ENCODE measurements around the gene RMND1. TPM values are rescaled to one million over a fixed set of nuclear protein-coding genes. Genes with fewer than 3 reads are reported as not detected.

Gene RMND1
- total RNA-seq: 10 to 100 TPM; 16.7 to 18.4 TPM

- CTCF ChIA-PET: interaction anchor here (0.6 to 1.8 kb wide), 3 partner anchors 8 to 46 kb away, joined by 3 to 8 read pairs (median 4); no protein-coding TSS in a partner anchor
- Mint-ChIP-seq H3K4me1 (ENCODE audit: low read depth) (peaks cover 27% of the 10 kb centered on the region), H3K36me3 (ENCODE audit: low read depth) (peaks cover 6% of the 10 kb centered on the region), H3K9me3 (no peaks in the 10 kb centered on the region), H3K4me3 (peak within 1 kb of the TSS; percentile 97), H3K27me3 (ENCODE audit: low read depth) (no peaks in the 10 kb centered on the region), H3K27ac (peak within 1 kb of the TSS; percentile 86)
- DNase-seq: peak; percentile 100
- intact Hi-C loops (cut with micrococcal nuclease): loop anchor here (1.0 to 5.0 kb wide), 13 partner anchors 30 to 1550 kb away; partner anchors contain the start of genes FBXO5, MTRF1L and PLEKHG1
These were observed at the start of gene RMND1 for GRCh38 chr6:151451950-151452749. Gene RMND1, minus strand, starts transcription at chr6:151452126. Its CDS starts 6,315 bp downstream, at chr6:151445811.

- DNase-seq: no peak
- peaks cover 11% of the 10 kb centered on the region for H3K4me1 Mint-ChIP-seq (ENCODE audit: low read depth)
- no peak overlapping the region for H3K4me3 Mint-ChIP-seq
- no peaks in the 10 kb centered on the region for H3K36me3 Mint-ChIP-seq (ENCODE audit: low read depth)
- intact Hi-C loops (cut with micrococcal nuclease): loop anchor here (2.0 to 5.0 kb wide), 2 partner anchors 67 to 128 kb away; no protein-coding TSS in a partner anchor
- no peaks in the 10 kb centered on the region for H3K9me3 Mint-ChIP-seq
- peaks cover 27% of the 10 kb centered on the region for H3K27me3 Mint-ChIP-seq (ENCODE audit: low read depth)
- no peak overlapping the region for H3K27ac Mint-ChIP-seq
- CTCF ChIA-PET: no interaction called here
These were observed 47.6 kb upstream of the RMND1 start for GRCh38 chr6:151499551-151499950.

- no peaks in the 10 kb centered on the region for H3K9me3 Mint-ChIP-seq
- H3K4me3 Mint-ChIP-seq: no peak overlapping the region
- H3K36me3 Mint-ChIP-seq (ENCODE audit: low read depth): no peaks in the 10 kb centered on the region
- H3K4me1 Mint-ChIP-seq (ENCODE audit: low read depth): peaks cover 15% of the 10 kb centered on the region
- intact Hi-C loops (cut with micrococcal nuclease): loop anchor here (2.0 to 5.0 kb wide), 2 partner anchors 68 to 129 kb away; no protein-coding TSS in a partner anchor
- H3K27me3 Mint-ChIP-seq (ENCODE audit: low read depth): peaks cover 34% of the 10 kb centered on the region
- peak; percentile 18 for DNase-seq
- CTCF ChIA-PET: interaction anchor here (1.1 kb wide), 1 partner anchor 11 kb away, joined by 3 read pairs; no protein-coding TSS in a partner anchor
- no peak overlapping the region for H3K27ac Mint-ChIP-seq
These were observed 46.4 kb upstream of the RMND1 start for GRCh38 chr6:151498327-151498726.

GRCh38 chr6:151497905-151498304, 46.0 kb upstream of the RMND1 start:
- Mint-ChIP-seq H3K9me3 (no peaks in the 10 kb centered on the region), H3K36me3 (ENCODE audit: low read depth) (no peaks in the 10 kb centered on the region), H3K27ac (no peak overlapping the region), H3K27me3 (ENCODE audit: low read depth) (peaks cover 39% of the 10 kb centered on the region), H3K4me3 (no peak overlapping the region), H3K4me1 (ENCODE audit: low read depth) (peaks cover 17% of the 10 kb centered on the region)
- DNase-seq: no peak
- CTCF ChIA-PET: interaction anchor here (1.1 kb wide), 1 partner anchor 11 kb away, joined by 3 read pairs; no protein-coding TSS in a partner anchor
- intact Hi-C loops (cut with micrococcal nuclease): loop anchor here (2.0 to 5.0 kb wide), 2 partner anchors 69 to 129 kb away; no protein-coding TSS in a partner anchor

- Mint-ChIP-seq H3K27me3 (ENCODE audit: low read depth) (peaks cover 42% of the 10 kb centered on the region), H3K27ac (no peak overlapping the region), H3K9me3 (no peaks in the 10 kb centered on the region), H3K4me1 (ENCODE audit: low read depth) (peaks cover 17% of the 10 kb centered on the region), H3K4me3 (no peak overlapping the region), H3K36me3 (ENCODE audit: low read depth) (no peaks in the 10 kb centered on the region)
- CTCF ChIA-PET: no interaction called here
- no peak for DNase-seq
- intact Hi-C loops (cut with micrococcal nuclease): loop anchor here (5.0 kb wide), 1 partner anchor 132 kb away; no protein-coding TSS in a partner anchor
These were observed 43.5 kb upstream of the RMND1 start for GRCh38 chr6:151495380-151495779.

GRCh38 chr6:151494936-151495320, 43.0 kb upstream of the RMND1 start:
- Mint-ChIP-seq H3K4me3 (peak overlapping the region; percentile 70), H3K27me3 (ENCODE audit: low read depth) (peaks cover 40% of the 10 kb centered on the region), H3K36me3 (ENCODE audit: low read depth) (no peaks in the 10 kb centered on the region), H3K9me3 (no peaks in the 10 kb centered on the region), H3K4me1 (ENCODE audit: low read depth) (peaks cover 17% of the 10 kb centered on the region), H3K27ac (no peak overlapping the region)
- no peak for DNase-seq
- intact Hi-C loops (cut with micrococcal nuclease): loop anchor here (5.0 kb wide), 1 partner anchor 132 kb away; no protein-coding TSS in a partner anchor
- CTCF ChIA-PET: no interaction called here

GRCh38 chr6:151494235-151494935, 42.5 kb upstream of the RMND1 start:
- H3K9me3 Mint-ChIP-seq: no peaks in the 10 kb centered on the region
- intact Hi-C loops (cut with micrococcal nuclease): no loop called here
- H3K27ac Mint-ChIP-seq: no peak overlapping the region
- peaks cover 37% of the 10 kb centered on the region for H3K27me3 Mint-ChIP-seq (ENCODE audit: low read depth)
- peaks cover 17% of the 10 kb centered on the region for H3K4me1 Mint-ChIP-seq (ENCODE audit: low read depth)
- peak; percentile 44 for DNase-seq
- H3K36me3 Mint-ChIP-seq (ENCODE audit: low read depth): no peaks in the 10 kb centered on the region
- CTCF ChIA-PET: no interaction called here
- H3K4me3 Mint-ChIP-seq: peak overlapping the region; percentile 70

GRCh38 chr6:151493804-151494234, 41.9 kb upstream of the RMND1 start, which contains the start of gene CCDC170:
Gene CCDC170, plus strand, starts transcription at chr6:151494017. Its CDS starts 112 bp downstream, at chr6:151494129.
- peak within 1 kb of the TSS; percentile 70 for H3K4me3 Mint-ChIP-seq
- H3K4me1 Mint-ChIP-seq (ENCODE audit: low read depth): peaks cover 17% of the 10 kb centered on the region
- H3K36me3 Mint-ChIP-seq (ENCODE audit: low read depth): no peaks in the 10 kb centered on the region
- CTCF ChIA-PET: no interaction called here
- H3K27me3 Mint-ChIP-seq (ENCODE audit: low read depth): peaks cover 37% of the 10 kb centered on the region
- H3K27ac Mint-ChIP-seq: no peak within 1 kb of the TSS
- no peaks in the 10 kb centered on the region for H3K9me3 Mint-ChIP-seq
- intact Hi-C loops (cut with micrococcal nuclease): no loop called here
- peak; percentile 14 for DNase-seq

GRCh38 chr6:151493161-151493803, 41.4 kb upstream of the RMND1 start:
- Mint-ChIP-seq H3K27me3 (ENCODE audit: low read depth) (peaks cover 37% of the 10 kb centered on the region), H3K9me3 (no peaks in the 10 kb centered on the region), H3K4me1 (ENCODE audit: low read depth) (peaks cover 12% of the 10 kb centered on the region), H3K4me3 (peak overlapping the region; percentile 47), H3K27ac (no peak overlapping the region), H3K36me3 (ENCODE audit: low read depth) (no peaks in the 10 kb centered on the region)
- DNase-seq: no peak
- CTCF ChIA-PET: no interaction called here
- intact Hi-C loops (cut with micrococcal nuclease): no loop called here

GRCh38 chr6:151490996-151491395, 39.1 kb upstream of the RMND1 start:
- no peaks in the 10 kb centered on the region for H3K9me3 Mint-ChIP-seq
- peaks cover 11% of the 10 kb centered on the region for H3K4me1 Mint-ChIP-seq (ENCODE audit: low read depth)
- intact Hi-C loops (cut with micrococcal nuclease): no loop called here
- peaks cover 30% of the 10 kb centered on the region for H3K27me3 Mint-ChIP-seq (ENCODE audit: low read depth)
- CTCF ChIA-PET: no interaction called here
- H3K4me3 Mint-ChIP-seq: no peak overlapping the region
- no peak for DNase-seq
- H3K36me3 Mint-ChIP-seq (ENCODE audit: low read depth): no peaks in the 10 kb centered on the region
- no peak overlapping the region for H3K27ac Mint-ChIP-seq

- CTCF ChIA-PET: no interaction called here
- Mint-ChIP-seq H3K9me3 (no peaks in the 10 kb centered on the region), H3K27me3 (ENCODE audit: low read depth) (peaks cover 7% of the 10 kb centered on the region), H3K4me3 (no peak overlapping the region), H3K27ac (no peak overlapping the region), H3K4me1 (ENCODE audit: low read depth) (peaks cover 6% of the 10 kb centered on the region), H3K36me3 (ENCODE audit: low read depth) (no peaks in the 10 kb centered on the region)
- DNase-seq: no peak
- intact Hi-C loops (cut with micrococcal nuclease): loop anchor here (5.0 kb wide), 1 partner anchor 134 kb away; no protein-coding TSS in a partner anchor
These were observed 36.3 kb upstream of the RMND1 start for GRCh38 chr6:151488226-151488625.

GRCh38 chr6:151483994-151484393, 32.1 kb upstream of the RMND1 start:
- H3K36me3 Mint-ChIP-seq (ENCODE audit: low read depth): no peaks in the 10 kb centered on the region
- no peaks in the 10 kb centered on the region for H3K27me3 Mint-ChIP-seq (ENCODE audit: low read depth)
- CTCF ChIA-PET: interaction anchor here (0.6 kb wide), 1 partner anchor 784 kb away, joined by 3 read pairs; no protein-coding TSS in a partner anchor
- H3K27ac Mint-ChIP-seq: no peak overlapping the region
- intact Hi-C loops (cut with micrococcal nuclease): no loop called here
- no peak overlapping the region for H3K4me3 Mint-ChIP-seq
- no peaks in the 10 kb centered on the region for H3K9me3 Mint-ChIP-seq
- DNase-seq: no peak
- peaks cover 20% of the 10 kb centered on the region for H3K4me1 Mint-ChIP-seq (ENCODE audit: low read depth)

All from activated naive CD4-positive, alpha-beta T cell treated with anti-CD3 and anti-CD28 coated beads for 36 hours (primary cell).